HepG2 (cell line): ENCODE data around the gene HSD11B1L. TPM values are rescaled to one million over a fixed set of nuclear protein-coding genes. Genes with fewer than 3 reads are reported as not detected.

Experiments used
- CSRNP1 ChIP-seq: sonication (generic); formaldehyde crosslinking; IDR thresholded peaks from 2 replicates; pipeline ENCODE4 v1.8.1; 2023; ENCODE audit warnings: mild to moderate bottlenecking, missing genetic modification reagents
- HNRNPK ChIP-seq: fragments of 200-400 bp; formaldehyde crosslinking; IDR thresholded peaks from 2 replicates; pipeline ENCODE4 v1.6.1; 2018; ENCODE audit warnings: low read length, low read depth, moderate library complexity, mild to moderate bottlenecking; ENCODE audit not compliant: poor library complexity, severe bottlenecking
- KDM1A ChIP-seq: IDR thresholded peaks from 2 replicates; pipeline ENCODE4 v1.6.1; 2016; ENCODE audit warnings: missing compliant biosample characterization
- NRL ChIP-seq: sonication (generic); formaldehyde crosslinking; IDR thresholded peaks from 2 replicates; pipeline ENCODE4 v1.5.0; 2020; ENCODE audit warnings: missing genetic modification reagents, mild to moderate bottlenecking, moderate library complexity, borderline replicate concordance
- REL ChIP-seq: sonication (generic); formaldehyde crosslinking; conservative IDR thresholded peaks from 2 replicates; pipeline ENCODE4 v1.8.0; 2022; ENCODE audit warnings: mild to moderate bottlenecking, missing genetic modification reagents, moderate library complexity
- SNAPC5 ChIP-seq: sonication (generic); formaldehyde crosslinking; IDR thresholded peaks from 2 replicates; pipeline ENCODE4 v1.8.1; 2023; ENCODE audit warnings: mild to moderate bottlenecking, missing genetic modification reagents, borderline replicate concordance
- SUZ12 ChIP-seq: fragments of 150-350 bp; IDR thresholded peaks from 2 replicates; pipeline ENCODE4 v1.6.1; 2014; ENCODE audit warnings: low read depth, low read length
- TCF12 ChIP-seq, 2 experiments: fragments of 450-650 bp in 1 of 2; sonication (generic) in 1 of 2; formaldehyde crosslinking in 1 of 2; IDR thresholded peaks; 2 replicates each; pipeline versions ENCODE4 v1.6.1 to v1.8.0; 2017 to 2022; ENCODE audit warnings: antibody characterized with exemption in 1 of 2, mild to moderate bottlenecking in 1 of 2, missing genetic modification reagents in 1 of 2, moderate library complexity in 1 of 2
- TCF7L2 ChIP-seq: IDR thresholded peaks from 2 replicates; pipeline ENCODE4 v1.6.1; 2011; ENCODE audit warnings: mild to moderate bottlenecking, low read depth, low read length, moderate library complexity
- TP53 ChIP-seq: sonication (generic); formaldehyde crosslinking; conservative IDR thresholded peaks from 2 replicates; pipeline ENCODE4 v1.4.0; 2020; ENCODE audit warnings: missing genetic modification reagents
- ZBTB26 ChIP-seq: IDR thresholded peaks from 2 replicates; pipeline ENCODE4 v1.6.1; 2016; ENCODE audit warnings: missing compliant biosample characterization, missing genetic modification reagents, borderline replicate concordance
- ZFP41 ChIP-seq: sonication (generic); formaldehyde crosslinking; IDR thresholded peaks from 2 replicates; pipeline ENCODE4 v1.4.0; 2020; ENCODE audit warnings: mild to moderate bottlenecking, missing genetic modification reagents, borderline replicate concordance
- ZNF234 ChIP-seq: sonication (generic); formaldehyde crosslinking; conservative IDR thresholded peaks from 2 replicates; pipeline ENCODE4 v1.5.1; 2020; ENCODE audit warnings: mild to moderate bottlenecking, missing genetic modification reagents
- ZNF282 ChIP-seq: fragments of 450-650 bp; IDR thresholded peaks from 2 replicates; pipeline ENCODE4 v1.6.1; 2018; ENCODE audit not compliant: partially characterized antibody
- ZNF557 ChIP-seq: sonication (generic); formaldehyde crosslinking; IDR thresholded peaks from 2 replicates; pipeline ENCODE4 v1.4.0; 2020; ENCODE audit warnings: missing genetic modification reagents
- ZNF687 ChIP-seq: sonication (generic); formaldehyde crosslinking; IDR thresholded peaks from 2 replicates; pipeline ENCODE4 v1.5.1; 2020; ENCODE audit warnings: mild to moderate bottlenecking, missing genetic modification reagents, moderate library complexity
- ZNF703 ChIP-seq: sonication (generic); formaldehyde crosslinking; IDR thresholded peaks from 2 replicates; pipeline ENCODE4 v1.5.1; 2020; ENCODE audit warnings: missing genetic modification reagents, mild to moderate bottlenecking, moderate library complexity, borderline replicate concordance
- ZNF776 ChIP-seq: sonication (generic); formaldehyde crosslinking; IDR thresholded peaks from 2 replicates; pipeline ENCODE4 v1.4.0; 2020; ENCODE audit warnings: mild to moderate bottlenecking, missing genetic modification reagents
- ZNF784 ChIP-seq: sonication (generic); formaldehyde crosslinking; IDR thresholded peaks from 2 replicates; pipeline ENCODE4 v1.5.1; 2020; ENCODE audit warnings: missing genetic modification reagents, mild to moderate bottlenecking, borderline replicate concordance
- polyA plus RNA-seq, 8 experiments: library from polyadenylated mRNA; depleted of rRNA in 3 of 8; stranded (reverse) in 7 of 8; unstranded in 1 of 8; fragments of >200 nt; fragmentation: Illumina TruSeq in 4 of 8; extraction: Trizol in 4 of 8; gene quantifications; 2 replicates each; pipeline versions ENCODE4 v1.2.1 to v1.2.3, GENCODE V29; 2011 to 2016; ENCODE audit warnings: low read depth in 4 of 8, missing spikeins in 1 of 8, mixed read lengths in 1 of 8; ENCODE audit not compliant: insufficient read depth in 1 of 8
- total RNA-seq, 5 experiments: library from RNA; depleted of rRNA; stranded (reverse); fragments of >200 nt; fragmentation: Illumina TruSeq; extraction: Trizol; gene quantifications; 2 replicates each; pipeline ENCODE4 v1.2.3, GENCODE V29; 2016; ENCODE audit warnings: low read depth in 1 of 5

HSD11B1L gene
- total and polyA plus RNA-seq, 2 of the 13 experiments (the other 11 are each of a cell fraction or from before 2014, with no cell fraction given), result 2.8 to 3.9 TPM

- TF ChIP-seq ZFP41 (CRISPR knock-in tag) (no peak), NRL (CRISPR knock-in tag) (no peak), SUZ12 (peak; percentile 94), CSRNP1 (no peak), HNRNPK (no peak), TP53 (CRISPR knock-in tag) (no peak), KDM1A (no peak), ZBTB26 (CRISPR knock-in tag) (peak; percentile 58; the same call in 1 of the 2 replicates), ZNF234 (CRISPR knock-in tag) (no peak), ZNF776 (CRISPR knock-in tag) (no peak), ZNF687 (CRISPR knock-in tag) (peak; percentile 62; the same call in 1 of the 2 replicates), TCF7L2 (no peak), ZNF282 (no peak), ZNF784 (0 out of 2 replicates have a peak, but pooled peaks have one; percentile 19), ZNF557 (CRISPR knock-in tag) (no peak; the same call in 1 of the 2 replicates), SNAPC5 (CRISPR knock-in tag) (no peak), TCF12 (IDR thresholded peaks at IDR 0.05) (no peak), TCF12 (CRISPR knock-in tag; IDR thresholded peaks at IDR 0.05) (no peak), ZNF703 (CRISPR knock-in tag) (no peak), REL (CRISPR knock-in tag) (no peak)
Measured at GRCh38 chr19:5680437-5681368, at the start of gene HSD11B1L, which contains the start of gene MICOS13 (continued).
